ENCODE results near the gene BRF1. TPM values are rescaled to one million over a fixed set of nuclear protein-coding genes. Genes with fewer than 3 reads are reported as not detected.

BRF1 gene
- total RNA-seq, 2 experiments from 2014 or later = 23.7 to 26.4 TPM

DNA sequence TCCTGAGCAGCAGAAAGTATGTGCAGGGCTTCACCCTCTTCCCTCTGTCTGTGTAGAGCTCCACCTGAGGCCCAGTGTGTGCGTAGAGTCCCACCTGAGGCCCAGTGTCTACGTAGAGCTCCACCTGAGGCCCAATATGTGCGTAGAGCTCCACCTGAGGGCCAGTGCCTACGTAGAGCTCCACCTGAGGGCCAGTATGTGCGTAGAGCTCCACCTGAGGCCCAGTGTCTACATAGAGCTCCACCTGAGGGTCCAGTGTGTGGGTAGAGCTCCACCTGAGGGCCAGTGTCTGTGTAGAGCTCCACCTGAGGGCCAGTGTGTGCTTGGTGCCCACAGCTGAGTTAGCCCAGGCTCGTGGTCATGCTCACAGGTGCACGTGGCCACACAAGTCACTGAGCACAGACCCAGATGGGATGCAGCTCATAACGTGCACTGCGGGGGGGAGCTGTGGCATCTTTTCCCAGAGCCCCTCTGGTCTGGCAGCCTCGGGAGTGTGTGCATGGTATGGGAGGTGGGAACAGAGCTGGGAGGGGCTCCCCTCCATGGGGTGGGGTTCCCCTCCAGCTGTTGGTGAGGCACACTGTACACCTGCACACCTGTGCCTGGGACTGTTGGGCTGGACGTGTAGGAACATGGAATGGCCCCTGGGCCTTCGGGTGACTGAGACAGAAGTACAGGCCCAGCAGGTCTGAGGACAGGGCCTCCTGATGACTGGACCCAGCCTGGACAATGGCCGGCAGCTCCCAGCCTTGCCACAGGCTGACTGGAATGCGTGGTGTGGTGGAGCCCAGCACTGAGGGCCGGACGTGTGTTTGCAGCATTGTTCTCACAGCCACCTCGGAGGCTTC lies 33.8 kb upstream of the BRF1 start:
- Histone ChIP-seq H2AFZ (ENCODE audit: low read length) (no peak overlapping the region), H3K79me2 (ENCODE audit: insufficient read depth, low read depth, low read length) (no peaks in the 10 kb centered on the region), H4K20me1 (ENCODE audit: insufficient read depth, low read length) (peaks cover 5% of the 10 kb centered on the region; the same call in 1 of the 2 replicates), H3K4me1 (ENCODE audit: insufficient read depth, low read length, poor library complexity, severe bottlenecking) (no peaks in the 10 kb centered on the region), H3K27ac (ENCODE audit: low read depth, low read length, poor library complexity, severe bottlenecking) (no peak overlapping the region), H3K9me2 (ENCODE audit: insufficient read depth, low read length) (no peaks in the 10 kb centered on the region), H3K4me2 (ENCODE audit: low read length) (no peak overlapping the region), H3K4me3 (ENCODE audit: low read depth, low read length, poor library complexity, severe bottlenecking) (no peak overlapping the region), H3K9me3 (ENCODE audit: low read length) (no peaks in the 10 kb centered on the region), H3K36me3 (ENCODE audit: insufficient read depth, low read length) (no peaks in the 10 kb centered on the region)
- no peak for DNase-seq (ENCODE audit: low spot score)
- intact Hi-C loops (cut with micrococcal nuclease; ENCODE audit: unreplicated experiment) = no loop called here
- no TSS peak for BruUV-seq (replicated peaks)
- ChIA-PET CTCF (ENCODE audit: unreplicated experiment) (interaction anchor here (0.7 kb wide), 1 partner anchor 1408 kb away, joined by 3 read pairs; no protein-coding TSS in a partner anchor), POLR2A (no interaction called here)
- no peak for TF ChIP-seq EZH2phosphoT487 (IDR thresholded peaks at IDR 0.05; ENCODE audit: borderline replicate concordance, low read depth, low read length)
- TF ChIP-seq, protein P1, sequence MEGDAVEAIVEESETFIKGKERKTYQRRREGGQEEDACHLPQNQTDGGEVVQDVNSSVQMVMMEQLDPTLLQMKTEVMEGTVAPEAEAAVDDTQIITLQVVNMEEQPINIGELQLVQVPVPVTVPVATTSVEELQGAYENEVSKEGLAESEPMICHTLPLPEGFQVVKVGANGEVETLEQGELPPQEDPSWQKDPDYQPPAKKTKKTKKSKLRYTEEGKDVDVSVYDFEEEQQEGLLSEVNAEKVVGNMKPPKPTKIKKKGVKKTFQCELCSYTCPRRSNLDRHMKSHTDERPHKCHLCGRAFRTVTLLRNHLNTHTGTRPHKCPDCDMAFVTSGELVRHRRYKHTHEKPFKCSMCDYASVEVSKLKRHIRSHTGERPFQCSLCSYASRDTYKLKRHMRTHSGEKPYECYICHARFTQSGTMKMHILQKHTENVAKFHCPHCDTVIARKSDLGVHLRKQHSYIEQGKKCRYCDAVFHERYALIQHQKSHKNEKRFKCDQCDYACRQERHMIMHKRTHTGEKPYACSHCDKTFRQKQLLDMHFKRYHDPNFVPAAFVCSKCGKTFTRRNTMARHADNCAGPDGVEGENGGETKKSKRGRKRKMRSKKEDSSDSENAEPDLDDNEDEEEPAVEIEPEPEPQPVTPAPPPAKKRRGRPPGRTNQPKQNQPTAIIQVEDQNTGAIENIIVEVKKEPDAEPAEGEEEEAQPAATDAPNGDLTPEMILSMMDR (conservative IDR thresholded peaks at IDR 0.05; ENCODE audit: low read length) = no peak

DNA sequence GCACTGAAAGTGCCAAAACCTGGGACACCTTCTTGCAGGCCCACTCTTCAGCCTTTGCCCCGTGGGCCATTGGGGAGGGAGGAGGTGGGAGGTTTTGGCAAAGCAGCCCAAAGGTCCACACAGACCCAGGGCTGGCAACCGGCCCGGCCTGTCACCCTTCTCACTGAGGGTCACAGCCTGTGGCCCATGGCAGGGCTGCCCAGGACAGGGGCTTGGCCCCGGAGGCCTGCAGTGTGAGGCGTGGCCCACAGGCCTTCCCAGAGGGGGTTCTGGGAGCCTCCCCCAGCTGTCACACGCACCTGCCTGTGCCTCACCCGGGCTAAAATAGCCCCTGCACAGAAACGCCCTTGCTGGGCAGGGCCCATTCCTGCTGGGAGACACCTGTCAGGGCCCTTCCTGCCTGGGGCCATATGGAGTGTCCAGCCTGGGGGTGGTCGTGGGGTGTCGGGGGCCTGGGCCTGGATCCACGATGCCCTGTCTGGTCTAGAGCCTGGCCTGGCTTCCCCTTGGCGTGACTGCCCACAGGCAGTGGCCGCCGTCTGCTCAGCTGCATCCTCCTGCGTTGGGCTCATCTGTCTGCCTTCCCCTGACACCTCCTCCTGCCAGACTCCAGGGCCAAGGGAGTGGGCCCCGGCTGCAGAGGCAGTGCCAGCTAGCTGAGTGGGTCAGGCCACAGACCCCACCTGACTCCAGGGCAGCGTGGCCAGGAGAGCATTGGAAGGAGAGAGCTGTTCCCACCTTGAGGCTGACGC lies 33.0 kb upstream of the BRF1 start:
- Histone ChIP-seq H3K36me3 (ENCODE audit: insufficient read depth, low read length) (no peaks in the 10 kb centered on the region), H3K4me2 (ENCODE audit: low read length) (no peak overlapping the region), H3K9me3 (ENCODE audit: low read length) (no peaks in the 10 kb centered on the region), H3K4me3 (ENCODE audit: low read depth, low read length, poor library complexity, severe bottlenecking) (no peak overlapping the region), H2AFZ (ENCODE audit: low read length) (no peak overlapping the region), H3K9me2 (ENCODE audit: insufficient read depth, low read length) (no peaks in the 10 kb centered on the region), H3K27ac (ENCODE audit: low read depth, low read length, poor library complexity, severe bottlenecking) (no peak overlapping the region), H3K79me2 (ENCODE audit: insufficient read depth, low read depth, low read length) (no peaks in the 10 kb centered on the region), H4K20me1 (ENCODE audit: insufficient read depth, low read length) (peaks cover 5% of the 10 kb centered on the region; the same call in 1 of the 2 replicates), H3K4me1 (ENCODE audit: insufficient read depth, low read length, poor library complexity, severe bottlenecking) (no peaks in the 10 kb centered on the region)
- DNase-seq (ENCODE audit: low spot score) = no peak
- TF ChIP-seq EZH2phosphoT487 (IDR thresholded peaks at IDR 0.05; ENCODE audit: borderline replicate concordance, low read depth, low read length) = no peak
- TF ChIP-seq, protein P1 (conservative IDR thresholded peaks at IDR 0.05; ENCODE audit: low read length) = no peak
- ChIA-PET CTCF (ENCODE audit: unreplicated experiment) (no interaction called here), POLR2A (no interaction called here)
- intact Hi-C loops (cut with micrococcal nuclease; ENCODE audit: unreplicated experiment) = no loop called here
- no TSS peak for BruUV-seq (replicated peaks)

Measured in OCI-LY7 (cell line).